DOHH2 (cell line): ENCODE data around the gene PCDH9.

ENCODE experiments used
- H3F3A ChIP-seq: fragments of 200-600 bp; sonication (generic), shearing (Covaris generic); 2 replicates; pipeline ENCODE4 v1.6.0; 2016; ENCODE audit warnings: antibody characterized with exemption, mild to moderate bottlenecking; ENCODE audit not compliant: control insufficient read depth, insufficient read depth
- H3K27ac ChIP-seq: fragments of 200-600 bp; sonication (generic); 2 replicates; pipeline ENCODE4 v1.5.1; 2014; ENCODE audit warnings: low read depth, mild to moderate bottlenecking, low read length, moderate library complexity
- H3K27me3 ChIP-seq: fragments of 200-600 bp; sonication (generic); 2 replicates; pipeline ENCODE4 v1.6.1; 2014; ENCODE audit warnings: mild to moderate bottlenecking, low read length, mixed read lengths; ENCODE audit not compliant: control insufficient read depth
- H3K36me3 ChIP-seq: fragments of 200-600 bp; sonication (generic); 2 replicates; pipeline ENCODE4 v1.6.1; 2014; ENCODE audit warnings: mild to moderate bottlenecking, low read length, moderate library complexity, mixed read lengths; ENCODE audit not compliant: control insufficient read depth
- H3K4me1 ChIP-seq: fragments of 200-600 bp; sonication (generic); 2 replicates; pipeline ENCODE4 v1.6.1; 2014; ENCODE audit warnings: mild to moderate bottlenecking, low read length, mixed read lengths; ENCODE audit not compliant: control insufficient read depth
- H3K4me2 ChIP-seq: fragments of 200-600 bp; sonication (generic); 2 replicates; pipeline ENCODE4 v1.6.0; 2014; ENCODE audit warnings: mild to moderate bottlenecking, low read length, moderate library complexity
- H3K4me3 ChIP-seq: fragments of 200-600 bp; sonication (generic); 2 replicates; pipeline ENCODE4 v1.5.1; 2014; ENCODE audit warnings: mild to moderate bottlenecking, low read length, mixed read lengths
- H3K79me2 ChIP-seq: fragments of 200-600 bp; sonication (generic); 2 replicates; pipeline ENCODE4 v1.6.1; 2014; ENCODE audit warnings: mild to moderate bottlenecking, low read length, mixed read lengths; ENCODE audit not compliant: control insufficient read depth
- H3K9me2 ChIP-seq: fragments of 200-600 bp; sonication (generic); replicated peaks from 2 replicates; pipeline ENCODE4 v1.6.1; 2014; ENCODE audit warnings: mild to moderate bottlenecking, low read length, mixed read lengths; ENCODE audit not compliant: control insufficient read depth
- H3K9me3 ChIP-seq: fragments of 200-600 bp; sonication (generic); 2 replicates; pipeline ENCODE4 v1.6.1; 2014; ENCODE audit warnings: antibody characterized with exemption, low read length, mixed read lengths; ENCODE audit not compliant: control insufficient read depth, insufficient read depth
- H4K20me1 ChIP-seq: fragments of 200-600 bp; sonication (generic); 2 replicates; pipeline ENCODE4 v1.6.0; 2014; ENCODE audit warnings: low read depth, mild to moderate bottlenecking, antibody characterized with exemption, low read length, moderate library complexity; ENCODE audit not compliant: control insufficient read depth, insufficient read depth
- EZH2phosphoT487 ChIP-seq: fragments of 200-600 bp; sonication (generic); IDR thresholded peaks from 2 replicates; pipeline ENCODE4 v1.6.1; 2017; ENCODE audit warnings: borderline replicate concordance, mild to moderate bottlenecking, antibody characterized with exemption, low read length, moderate library complexity, mixed read lengths
- TF ChIP-seq, protein P1 (sequence below): fragments of 200-600 bp; sonication (generic); IDR thresholded peaks from one replicate; pipeline ENCODE4 v1.5.1; 2014; ENCODE audit warnings: antibody characterized with exemption, mild to moderate bottlenecking, low read depth, low read length; ENCODE audit not compliant: poor library complexity, severe bottlenecking

Gene PCDH9

DNA sequence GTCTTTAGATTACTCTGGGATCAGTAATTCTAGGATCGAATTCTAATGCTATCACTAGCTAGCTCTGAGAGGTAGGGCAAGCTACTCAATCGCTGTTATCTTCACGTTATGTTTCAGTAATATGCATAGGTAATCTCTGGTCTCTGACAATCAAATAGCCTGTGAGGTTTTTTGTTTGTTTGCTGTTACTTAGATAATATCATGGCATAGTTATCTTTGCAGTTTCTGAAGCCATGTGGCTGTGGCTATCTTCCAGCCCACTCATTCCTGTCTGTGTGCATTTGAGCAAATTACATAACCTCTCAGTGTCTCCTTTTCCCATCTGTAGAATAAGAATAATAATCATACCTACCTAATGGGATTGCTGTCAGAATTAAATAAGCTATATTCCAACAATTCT, 330.2 kb downstream of the PCDH9 start:
- peaks cover 7% of the 10 kb centered on the region for H3K4me1 ChIP-seq
- no peaks in the 10 kb centered on the region for H3K27me3 ChIP-seq
- TF ChIP-seq EZH2phosphoT487: no peak
- TF ChIP-seq, protein P1, sequence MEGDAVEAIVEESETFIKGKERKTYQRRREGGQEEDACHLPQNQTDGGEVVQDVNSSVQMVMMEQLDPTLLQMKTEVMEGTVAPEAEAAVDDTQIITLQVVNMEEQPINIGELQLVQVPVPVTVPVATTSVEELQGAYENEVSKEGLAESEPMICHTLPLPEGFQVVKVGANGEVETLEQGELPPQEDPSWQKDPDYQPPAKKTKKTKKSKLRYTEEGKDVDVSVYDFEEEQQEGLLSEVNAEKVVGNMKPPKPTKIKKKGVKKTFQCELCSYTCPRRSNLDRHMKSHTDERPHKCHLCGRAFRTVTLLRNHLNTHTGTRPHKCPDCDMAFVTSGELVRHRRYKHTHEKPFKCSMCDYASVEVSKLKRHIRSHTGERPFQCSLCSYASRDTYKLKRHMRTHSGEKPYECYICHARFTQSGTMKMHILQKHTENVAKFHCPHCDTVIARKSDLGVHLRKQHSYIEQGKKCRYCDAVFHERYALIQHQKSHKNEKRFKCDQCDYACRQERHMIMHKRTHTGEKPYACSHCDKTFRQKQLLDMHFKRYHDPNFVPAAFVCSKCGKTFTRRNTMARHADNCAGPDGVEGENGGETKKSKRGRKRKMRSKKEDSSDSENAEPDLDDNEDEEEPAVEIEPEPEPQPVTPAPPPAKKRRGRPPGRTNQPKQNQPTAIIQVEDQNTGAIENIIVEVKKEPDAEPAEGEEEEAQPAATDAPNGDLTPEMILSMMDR: no peak
- no peaks in the 10 kb centered on the region for H3K79me2 ChIP-seq
- H3F3A ChIP-seq: no peaks in the 10 kb centered on the region
- H3K9me3 ChIP-seq: peaks cover 10% of the 10 kb centered on the region
- no peak overlapping the region for H3K4me2 ChIP-seq
- H4K20me1 ChIP-seq: no peaks in the 10 kb centered on the region
- H3K9me2 ChIP-seq: no peaks in the 10 kb centered on the region
- H3K27ac ChIP-seq: no peak overlapping the region
- H3K36me3 ChIP-seq: peaks cover 3% of the 10 kb centered on the region; the same call in 1 of the 2 replicates
- H3K4me3 ChIP-seq: no peak overlapping the region

DNA sequence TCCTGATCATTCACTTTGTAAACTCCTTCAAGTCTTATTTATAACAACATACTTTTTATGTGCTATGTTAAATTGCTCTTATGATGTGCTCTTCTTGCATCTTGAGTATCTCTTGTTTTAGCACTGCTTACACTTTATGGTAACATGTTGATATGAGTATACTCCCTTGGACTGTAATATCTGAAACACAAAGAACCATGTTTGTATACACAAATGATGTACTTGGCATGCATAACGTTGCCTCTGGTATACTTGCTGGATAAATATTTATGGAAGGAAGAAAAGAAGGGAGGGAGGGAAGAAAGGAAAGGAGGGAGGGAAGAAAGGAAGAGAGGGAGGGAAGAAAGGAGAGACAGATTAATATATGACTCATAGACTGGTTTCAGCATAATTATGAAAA, 333.2 kb downstream of the PCDH9 start:
- no peaks in the 10 kb centered on the region for H3K36me3 ChIP-seq
- H3K9me2 ChIP-seq: no peaks in the 10 kb centered on the region
- H3F3A ChIP-seq: no peaks in the 10 kb centered on the region
- H3K27me3 ChIP-seq: no peaks in the 10 kb centered on the region
- no peak for TF ChIP-seq EZH2phosphoT487
- TF ChIP-seq, protein P1: no peak
- H3K9me3 ChIP-seq: 0 out of 2 replicates have a peak, but pooled peaks cover 5% of the 10 kb centered on the region
- H4K20me1 ChIP-seq: no peaks in the 10 kb centered on the region
- H3K27ac ChIP-seq: no peak overlapping the region
- no peak overlapping the region for H3K4me3 ChIP-seq
- no peaks in the 10 kb centered on the region for H3K79me2 ChIP-seq
- no peak overlapping the region for H3K4me2 ChIP-seq
- no peaks in the 10 kb centered on the region for H3K4me1 ChIP-seq

GRCh38 chr13:66895780-66896179, 334.4 kb downstream of the PCDH9 start:
- H3K9me3 ChIP-seq: 0 out of 2 replicates have a peak, but pooled peaks cover 5% of the 10 kb centered on the region
- no peak overlapping the region for H3K4me2 ChIP-seq
- no peaks in the 10 kb centered on the region for H3K36me3 ChIP-seq
- H3K27ac ChIP-seq: no peak overlapping the region
- H4K20me1 ChIP-seq: no peaks in the 10 kb centered on the region
- H3K4me3 ChIP-seq: no peak overlapping the region
- no peaks in the 10 kb centered on the region for H3K27me3 ChIP-seq
- H3K4me1 ChIP-seq: no peaks in the 10 kb centered on the region
- TF ChIP-seq EZH2phosphoT487: no peak
- TF ChIP-seq, protein P1: no peak
- no peaks in the 10 kb centered on the region for H3F3A ChIP-seq
- H3K79me2 ChIP-seq: no peaks in the 10 kb centered on the region
- H3K9me2 ChIP-seq: no peaks in the 10 kb centered on the region

DNA sequence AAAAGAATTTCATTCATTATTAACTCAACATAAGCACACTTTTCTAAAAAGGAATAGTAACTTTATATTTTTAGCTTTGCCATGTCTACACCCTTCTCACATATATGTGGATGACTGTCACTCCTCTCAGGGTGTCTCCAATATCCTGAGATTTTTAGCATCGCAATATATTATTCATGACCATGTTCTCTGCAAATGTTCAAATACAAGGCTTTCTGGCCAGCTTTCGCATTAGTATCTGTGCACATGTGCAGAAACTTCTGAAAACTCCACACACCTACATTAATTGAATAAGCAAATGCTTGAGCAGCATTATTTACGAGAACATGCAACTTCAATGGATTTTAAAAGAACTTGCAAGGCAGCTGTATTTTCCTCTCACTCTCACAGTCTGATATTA, 334.8 kb downstream of the PCDH9 start:
- Histone ChIP-seq H3K27me3 (no peaks in the 10 kb centered on the region), H3K4me1 (no peaks in the 10 kb centered on the region), H3F3A (no peaks in the 10 kb centered on the region), H3K4me2 (no peak overlapping the region), H3K27ac (no peak overlapping the region), H3K79me2 (no peaks in the 10 kb centered on the region), H3K36me3 (no peaks in the 10 kb centered on the region), H3K4me3 (no peak overlapping the region), H3K9me2 (no peaks in the 10 kb centered on the region), H3K9me3 (0 out of 2 replicates have a peak, but pooled peaks cover 5% of the 10 kb centered on the region), H4K20me1 (no peaks in the 10 kb centered on the region)
- TF ChIP-seq, protein P1: no peak
- no peak for TF ChIP-seq EZH2phosphoT487
